GM18511 (cell line): ENCODE results near the gene FBLN1.

Experiments used
- ATAC-seq: cut with Tn5 transposase; IDR thresholded peaks from one replicate; pipeline ENCODE4 v1.9.1; 2021; ENCODE audit warnings: mild to moderate bottlenecking, moderate library complexity; ENCODE audit not compliant: unreplicated experiment

Gene FBLN1

GRCh38 chr22:45631841-45632238 is 129.2 kb downstream of the FBLN1 start:
- ATAC-seq = no peak

GRCh38 chr22:45632791-45633515 is 130.3 kb downstream of the FBLN1 start:
- no peak for ATAC-seq

GRCh38 chr22:45636683-45637082 is 134.0 kb downstream of the FBLN1 start:
- ATAC-seq = no peak

- no peak for ATAC-seq
Observed at GRCh38 chr22:45638197-45638596, 135.5 kb downstream of the FBLN1 start.

GRCh38 chr22:45638834-45639746 is 136.4 kb downstream of the FBLN1 start:
- no peak for ATAC-seq

- ATAC-seq = no peak
Observed at GRCh38 chr22:45639747-45640102, 137.0 kb downstream of the FBLN1 start.

- no peak for ATAC-seq
Observed at GRCh38 chr22:45640291-45640940, 137.7 kb downstream of the FBLN1 start.

GRCh38 chr22:45640941-45641621 is 138.4 kb downstream of the FBLN1 start:
- ATAC-seq = no peak

- no peak for ATAC-seq
Observed at GRCh38 chr22:45642986-45643385, 140.3 kb downstream of the FBLN1 start.

- no peak for ATAC-seq
Observed at GRCh38 chr22:45644714-45645113, 142.0 kb downstream of the FBLN1 start.

- no peak for ATAC-seq
Observed at GRCh38 chr22:45645150-45645525, 142.5 kb downstream of the FBLN1 start.

GRCh38 chr22:45645526-45646414 is 143.1 kb downstream of the FBLN1 start:
- ATAC-seq = no peak

GRCh38 chr22:45647532-45648225 is 145.0 kb downstream of the FBLN1 start:
- ATAC-seq = no peak

GRCh38 chr22:45648301-45649117 is 145.8 kb downstream of the FBLN1 start:
- ATAC-seq = no peak

- ATAC-seq = no peak
Observed at GRCh38 chr22:45649809-45650208, 147.1 kb downstream of the FBLN1 start.

GRCh38 chr22:45650721-45651120 is 148.0 kb downstream of the FBLN1 start:
- no peak for ATAC-seq
